Mesenchymal stem cell (in vitro differentiated cells and primary cell): ENCODE data around the gene RNF167.

ENCODE experiments used
- DNase-seq: peaks from one replicate; pipeline ENCODE4 v3.0.0-alpha.2; 2013
- H2AFZ ChIP-seq: one replicate; pipeline ENCODE4 v1.6.1; 2013; ENCODE audit warnings: low read depth, mild to moderate bottlenecking, control low read depth, inconsistent platforms, low read length, moderate library complexity
- H2AK5ac ChIP-seq: 2 replicates; pipeline ENCODE4 v1.6.1; 2013; ENCODE audit warnings: low read length, moderate library complexity, mild to moderate bottlenecking, inconsistent platforms; ENCODE audit not compliant: severe bottlenecking
- H2BK120ac ChIP-seq: one replicate; pipeline ENCODE4 v1.6.1; 2013; ENCODE audit warnings: low read depth, mild to moderate bottlenecking, inconsistent platforms, low read length, moderate library complexity
- H2BK12ac ChIP-seq, 2 experiments: one replicate each; pipeline ENCODE4 v1.6.1; 2013; ENCODE audit warnings: inconsistent platforms in 2 of 2, low read length in 2 of 2, mild to moderate bottlenecking in 2 of 2, moderate library complexity in 2 of 2, control low read depth in 1 of 2
- H2BK15ac ChIP-seq: one replicate; pipeline ENCODE4 v1.6.1; 2013; ENCODE audit warnings: mild to moderate bottlenecking, low read depth, inconsistent platforms; ENCODE audit not compliant: poor library complexity, severe bottlenecking
- H2BK5ac ChIP-seq: 2 replicates; pipeline ENCODE4 v1.6.1; 2013; ENCODE audit warnings: low read depth, mild to moderate bottlenecking, low read length, control low read depth, inconsistent platforms; ENCODE audit not compliant: poor library complexity, severe bottlenecking
- H3K14ac ChIP-seq, 2 experiments: one replicate each; pipeline ENCODE4 v1.6.1; 2013; ENCODE audit warnings: inconsistent platforms in 2 of 2, low read length in 2 of 2, control low read depth in 1 of 2, mild to moderate bottlenecking in 1 of 2, moderate library complexity in 1 of 2
- H3K18ac ChIP-seq, 2 experiments: one replicate each; pipeline ENCODE4 v1.6.1; 2013; ENCODE audit warnings: inconsistent platforms in 2 of 2, low read length in 2 of 2, control low read depth in 1 of 2, low read depth in 1 of 2, mild to moderate bottlenecking in 1 of 2
- H3K23ac ChIP-seq, 2 experiments: one replicate each; pipeline ENCODE4 v1.6.1; 2013; ENCODE audit warnings: inconsistent platforms in 2 of 2, low read length in 2 of 2, mild to moderate bottlenecking in 2 of 2, moderate library complexity in 2 of 2, control low read depth in 1 of 2
- H3K27ac ChIP-seq: 2 replicates; pipeline ENCODE4 v1.5.1; 2013; ENCODE audit warnings: mild to moderate bottlenecking, moderate library complexity, low read length, control low read depth, inconsistent platforms; ENCODE audit not compliant: poor library complexity, severe bottlenecking
- H3K27me3 ChIP-seq, 2 experiments: 2 replicates each; pipeline versions ENCODE4 v1.6.1 to v1.7.0; 2013; ENCODE audit warnings: low read length in 2 of 2, mild to moderate bottlenecking in 2 of 2, moderate library complexity in 2 of 2, control low read depth in 1 of 2, inconsistent platforms in 1 of 2; ENCODE audit not compliant: control insufficient read depth in 1 of 2, insufficient read depth in 1 of 2
- H3K36me3 ChIP-seq, 2 experiments: 2 replicates each; pipeline versions ENCODE4 v1.6.1 to v1.7.0; 2013; ENCODE audit warnings: low read length in 2 of 2, control low read depth in 1 of 2, inconsistent platforms in 1 of 2, low read depth in 1 of 2, mild to moderate bottlenecking in 1 of 2; ENCODE audit not compliant: insufficient read depth in 2 of 2, control insufficient read depth in 1 of 2
- H3K4ac ChIP-seq, 2 experiments: one replicate each; pipeline ENCODE4 v1.6.1; 2013; ENCODE audit warnings: inconsistent platforms in 2 of 2, low read length in 2 of 2, mild to moderate bottlenecking in 2 of 2, moderate library complexity in 2 of 2, control low read depth in 1 of 2, low read depth in 1 of 2
- H3K4me1 ChIP-seq: 2 replicates; pipeline ENCODE4 v1.6.1; 2013; ENCODE audit warnings: low read depth, low read length, control low read depth; ENCODE audit not compliant: control insufficient read depth, insufficient read depth
- H3K4me2 ChIP-seq: 2 replicates; pipeline ENCODE4 v1.6.1; 2013; ENCODE audit warnings: low read length, mild to moderate bottlenecking, inconsistent platforms; ENCODE audit not compliant: poor library complexity, severe bottlenecking
- H3K4me3 ChIP-seq, 2 experiments: 2 replicates each; pipeline versions ENCODE4 v1.5.1 to v1.7.0; 2013; ENCODE audit warnings: low read length in 2 of 2, mild to moderate bottlenecking in 2 of 2, control low read depth in 1 of 2, low read depth in 1 of 2; ENCODE audit not compliant: insufficient read depth in 1 of 2
- H3K79me1 ChIP-seq: replicated peaks from 2 replicates; pipeline ENCODE4 v1.6.1; 2013; ENCODE audit warnings: mild to moderate bottlenecking, control low read depth, low read length, inconsistent platforms; ENCODE audit not compliant: poor library complexity, severe bottlenecking
- H3K9ac ChIP-seq: 2 replicates; pipeline ENCODE4 v1.7.0; 2013; ENCODE audit warnings: mild to moderate bottlenecking, low read length, moderate library complexity
- H3K9me3 ChIP-seq: 2 replicates; pipeline ENCODE4 v1.7.0; 2013; ENCODE audit warnings: mild to moderate bottlenecking, low read length; ENCODE audit not compliant: control insufficient read depth
- H4K8ac ChIP-seq: one replicate; pipeline ENCODE4 v1.6.1; 2013; ENCODE audit warnings: inconsistent platforms, mild to moderate bottlenecking, low read length, moderate library complexity
- H4K91ac ChIP-seq: one replicate; pipeline ENCODE4 v1.6.1; 2013; ENCODE audit warnings: mild to moderate bottlenecking, low read length, inconsistent platforms
- WGBS: methylation state at CpG from one replicate; pipeline ENCODE4 v1.1.7; 2013; ENCODE audit warnings: mixed read lengths; 5-methylcytosine and 5-hydroxymethylcytosine counted together

Gene RNF167

GRCh38 chr17:4933646-4934045 is 6.4 kb upstream of the RNF167 start:
- Histone ChIP-seq H3K9ac (peak overlapping the region; percentile 71), H4K91ac (no peak overlapping the region), H3K4me2 (no peak overlapping the region), H4K8ac (peak overlapping the region; percentile 94), H3K4me3 (peak overlapping the region in 1 of 2 experiments; percentile 59), H3K9me3 (no peaks in the 10 kb centered on the region), H2BK120ac (peak overlapping the region; percentile 8), H2AK5ac (peak overlapping the region; percentile 45), H2AFZ (no peak overlapping the region), H3K79me1 (peaks cover 27% of the 10 kb centered on the region), H3K14ac (no peak overlapping the region), H3K27ac (no peak overlapping the region), H2BK15ac (no peak overlapping the region), H3K4me1 (peaks cover 20% of the 10 kb centered on the region), H2BK5ac (no peak overlapping the region), H2BK12ac (no peak overlapping the region), H3K18ac (no peak overlapping the region), H3K36me3 (peaks cover 45 to 51% of the 10 kb centered on the region in 2 experiments), H3K27me3 (no peaks in the 10 kb centered on the region), H3K4ac (no peak overlapping the region), H3K23ac (no peak overlapping the region)
- WGBS, result 95% methylated on average over 15 of the region's 16 CpGs
- no peak for DNase-seq

- peak; percentile 65 for DNase-seq
- 54% methylated on average over 13 of the region's 14 CpGs for WGBS
- Histone ChIP-seq H3K14ac (peak overlapping the region in 1 of 2 experiments; percentile 68), H3K4ac (peak overlapping the region in 1 of 2 experiments; percentile 13), H4K91ac (peak overlapping the region; percentile 81), H2BK5ac (no peak overlapping the region), H3K27ac (peak overlapping the region; percentile 24), H2BK120ac (no peak overlapping the region), H3K36me3 (peaks cover 42 to 50% of the 10 kb centered on the region in 2 experiments), H3K4me1 (peaks cover 25% of the 10 kb centered on the region), H2AK5ac (peak overlapping the region; percentile 45), H3K27me3 (no peaks in the 10 kb centered on the region), H3K4me3 (peak overlapping the region in 1 of 2 experiments; percentile 59), H3K9ac (peak overlapping the region; percentile 71), H2BK12ac (no peak overlapping the region), H3K23ac (no peak overlapping the region), H4K8ac (peak overlapping the region; percentile 94), H2BK15ac (no peak overlapping the region), H3K4me2 (peak overlapping the region; percentile 38), H3K79me1 (peaks cover 31% of the 10 kb centered on the region), H3K9me3 (no peaks in the 10 kb centered on the region), H2AFZ (peak overlapping the region; percentile 60), H3K18ac (peak overlapping the region in 1 of 2 experiments; percentile 37)
Measured at GRCh38 chr17:4934173-4934979, 5.7 kb upstream of the RNF167 start.

- peaks cover 31% of the 10 kb centered on the region for H3K79me1 ChIP-seq
- H3K4me3 ChIP-seq, result no peak overlapping the region
- no peak overlapping the region for H3K18ac ChIP-seq
- H3K9ac ChIP-seq, result no peak overlapping the region
- no peak overlapping the region for H3K23ac ChIP-seq
- no peak for DNase-seq
- no peak overlapping the region for H3K14ac ChIP-seq
- no peak overlapping the region for H2AFZ ChIP-seq
- H2BK5ac ChIP-seq, result no peak overlapping the region
- peaks cover 25% of the 10 kb centered on the region for H3K4me1 ChIP-seq
- no peak overlapping the region for H4K8ac ChIP-seq
- no peak overlapping the region for H2BK120ac ChIP-seq
- H2BK15ac ChIP-seq, result peak overlapping the region; percentile 62
- H4K91ac ChIP-seq, result no peak overlapping the region
- no peaks in the 10 kb centered on the region for H3K9me3 ChIP-seq
- no peak overlapping the region for H3K4me2 ChIP-seq
- H2AK5ac ChIP-seq, result no peak overlapping the region
- no peak overlapping the region for H3K4ac ChIP-seq
- no peak overlapping the region for H3K27ac ChIP-seq
- H3K27me3 ChIP-seq, result no peaks in the 10 kb centered on the region
- no peak overlapping the region for H2BK12ac ChIP-seq
- peaks cover 41 to 50% of the 10 kb centered on the region in 2 experiments for H3K36me3 ChIP-seq
Measured at GRCh38 chr17:4935650-4936049, 4.4 kb upstream of the RNF167 start.

GRCh38 chr17:4936436-4936835 is 3.6 kb upstream of the RNF167 start:
- no peak overlapping the region for H2BK120ac ChIP-seq
- H3K18ac ChIP-seq, result no peak overlapping the region
- H3K27me3 ChIP-seq, result no peaks in the 10 kb centered on the region
- H3K79me1 ChIP-seq, result peaks cover 31% of the 10 kb centered on the region
- H3K27ac ChIP-seq, result no peak overlapping the region
- H2BK5ac ChIP-seq, result no peak overlapping the region
- no peak overlapping the region for H3K9ac ChIP-seq
- H2BK15ac ChIP-seq, result no peak overlapping the region
- over 99% methylated on average over 3 of the region's 3 CpGs for WGBS
- H4K91ac ChIP-seq, result no peak overlapping the region
- H3K36me3 ChIP-seq, result peaks cover 35 to 50% of the 10 kb centered on the region in 2 experiments
- no peaks in the 10 kb centered on the region for H3K9me3 ChIP-seq
- no peak overlapping the region for H3K4me3 ChIP-seq
- H3K23ac ChIP-seq, result no peak overlapping the region
- H4K8ac ChIP-seq, result no peak overlapping the region
- no peak overlapping the region for H2BK12ac ChIP-seq
- no peak for DNase-seq
- peaks cover 28% of the 10 kb centered on the region for H3K4me1 ChIP-seq
- H2AFZ ChIP-seq, result no peak overlapping the region
- H3K4me2 ChIP-seq, result no peak overlapping the region
- H3K4ac ChIP-seq, result no peak overlapping the region
- no peak overlapping the region for H2AK5ac ChIP-seq
- H3K14ac ChIP-seq, result no peak overlapping the region
